Body of pancreas (tissue), 4 donors: ENCODE data around the gene PIRT. TPM values are rescaled to one million over a fixed set of nuclear protein-coding genes. Genes with fewer than 3 reads are reported as not detected.

Source experiments
- ATAC-seq: fragments of 150-250 bp; one replicate; pipeline ENCODE4 v1.9.1; 2016
- DNase-seq, 4 donors: peaks; one replicate each; pipeline ENCODE4 v3.0.0-alpha.2; 2019
- H3K27ac ChIP-seq, 4 donors: fragments of 200-600 bp; sonication (generic); 1 replicate in 3 of 4; 2 replicates in 1 of 4; pipeline versions ENCODE4 v1.5.1 to v1.6.1; 2016 to 2019; ENCODE audit warnings: mild to moderate bottlenecking in 1 of 4, mixed read lengths in 1 of 4, moderate library complexity in 1 of 4
- H3K27me3 ChIP-seq, 2 donors: fragments of 200-600 bp; sonication (generic); one replicate each; pipeline ENCODE4 v1.6.0; 2016; ENCODE audit warnings: mild to moderate bottlenecking in 1 of 2
- H3K36me3 ChIP-seq, 2 donors: fragments of 200-600 bp; sonication (generic); replicated peaks in 1 of 2; 2 replicates each; pipeline ENCODE4 v1.5.1; 2016; ENCODE audit warnings: low read depth in 2 of 2; ENCODE audit not compliant: insufficient read depth in 1 of 2
- H3K4me1 ChIP-seq: fragments of 200-600 bp; sonication (generic); one replicate; pipeline ENCODE4 v1.6.0; 2016
- H3K4me3 ChIP-seq, 2 donors: fragments of 200-600 bp; sonication (generic); 1 replicate in 1 of 2; 2 replicates in 1 of 2; pipeline ENCODE4 v1.5.1; 2016 to 2019
- H3K9me3 ChIP-seq, 3 donors: fragments of 200-600 bp; sonication (generic); 1 replicate in 2 of 3; 2 replicates in 1 of 3; pipeline ENCODE4 v1.5.1; 2016
- CTCF ChIP-seq, 7 experiments: fragments of 450-650 bp in 4 of 7; fragments of 200-600 bp in 3 of 7; sonication (generic) in 3 of 7; IDR thresholded peaks; one replicate each; pipeline ENCODE4 v1.5.1; 2016 to 2019; ENCODE audit warnings: antibody characterized with exemption in 7 of 7
- POLR2A ChIP-seq, 3 donors: fragments of 450-650 bp; IDR thresholded peaks; one replicate each; pipeline ENCODE4 v1.6.1; 2016; ENCODE audit warnings: antibody characterized with exemption in 3 of 3, mild to moderate bottlenecking in 2 of 3
- WGBS, 2 donors: methylation state at CpG; one replicate each; pipeline ENCODE4 v1.1.5; 2017; 5-methylcytosine and 5-hydroxymethylcytosine counted together
- intact Hi-C: fragments of 100-400 bp; cut with DNase I; formaldehyde crosslinking; loops from one replicate; pipeline ENCODE4 v1.15.1; 2023
- total RNA-seq, 2 donors: library from RNA; depleted of rRNA; stranded (reverse); fragments of >200 nt; gene quantifications; one replicate each; pipeline ENCODE4 v1.1.0, GENCODE V29; 2016

The PIRT gene
- total RNA-seq, 2 donors from 2014 or later: 0.78 TPM; not detected in 1

- no peaks in the 10 kb centered on the region for H3K9me3 ChIP-seq
- WGBS, 2 donors: 42 to 49% methylated on average over 11 of the region's 11 CpGs
- ATAC-seq: peak; percentile 47
- intact Hi-C loops: no loop called here
- TF ChIP-seq CTCF (IDR thresholded peaks at IDR 0.05) (no peak), POLR2A (IDR thresholded peaks at IDR 0.05) (no peak)
- peak overlapping the region; percentile 33 to 71 (median 58) for H3K27ac ChIP-seq
- H3K4me3 ChIP-seq: no peak overlapping the region
- no peaks in the 10 kb centered on the region for H3K36me3 ChIP-seq
- peaks cover 29% of the 10 kb centered on the region for H3K4me1 ChIP-seq
- H3K27me3 ChIP-seq: no peaks in the 10 kb centered on the region
- no peak for DNase-seq
These were observed 40.2 kb downstream of the PIRT start for GRCh38 chr17:10797476-10798328.

DNA sequence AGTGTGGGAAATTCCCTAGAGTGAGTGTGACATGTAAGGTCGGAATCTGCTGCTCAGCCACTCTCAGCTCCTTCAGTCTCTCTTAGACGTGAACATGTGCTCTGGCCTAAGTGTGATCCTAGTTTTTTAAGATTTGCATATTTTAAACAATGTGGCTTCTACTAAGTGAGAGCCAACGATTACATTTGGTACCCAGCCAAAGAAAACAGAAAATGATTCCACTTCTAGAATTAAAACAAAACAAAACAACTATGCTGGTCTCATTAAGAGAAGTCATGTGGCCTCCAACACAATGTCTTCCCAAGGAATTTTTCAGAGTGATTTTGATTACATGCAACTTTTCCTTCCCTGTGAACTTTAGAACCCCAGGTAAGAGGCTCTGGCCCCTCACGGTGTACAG, 44.1 kb downstream of the PIRT start:
- no peaks in the 10 kb centered on the region for H3K9me3 ChIP-seq
- H3K27ac ChIP-seq: no peak overlapping the region
- H3K36me3 ChIP-seq: no peaks in the 10 kb centered on the region
- H3K4me1 ChIP-seq: peaks cover 31% of the 10 kb centered on the region
- TF ChIP-seq CTCF (IDR thresholded peaks at IDR 0.05) (no peak), POLR2A (IDR thresholded peaks at IDR 0.05) (no peak)
- no peaks in the 10 kb centered on the region for H3K27me3 ChIP-seq
- DNase-seq: no peak
- 64% methylated on average over 4 of the region's 4 CpGs for WGBS, 2 donors
- intact Hi-C loops: no loop called here
- no peak overlapping the region for H3K4me3 ChIP-seq
- ATAC-seq: no peak

DNA sequence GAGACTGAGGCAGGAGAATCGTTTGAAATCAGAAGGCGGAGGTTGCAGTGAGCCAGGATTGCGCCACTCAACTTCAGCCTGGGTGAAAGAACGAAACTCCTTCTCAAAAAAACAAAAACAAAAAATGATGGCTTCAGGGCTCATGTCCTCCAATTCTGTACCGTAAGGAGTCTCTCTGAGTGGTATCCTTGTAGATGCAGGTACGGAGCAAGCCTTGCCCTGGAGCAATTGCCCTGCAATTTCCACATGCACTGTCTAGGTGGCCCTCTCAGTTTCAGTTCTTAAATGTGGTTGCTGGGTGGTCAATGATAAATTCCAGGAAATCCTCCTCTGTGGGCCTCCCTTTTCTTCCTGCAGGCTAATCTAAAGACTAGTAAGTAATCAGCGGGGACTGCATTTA, 44.6 kb downstream of the PIRT start:
- no peaks in the 10 kb centered on the region for H3K27me3 ChIP-seq
- no peak for TF ChIP-seq CTCF (IDR thresholded peaks at IDR 0.05)
- no peak for TF ChIP-seq POLR2A (IDR thresholded peaks at IDR 0.05)
- H3K4me3 ChIP-seq: no peak overlapping the region
- H3K4me1 ChIP-seq: peaks cover 25% of the 10 kb centered on the region
- intact Hi-C loops: no loop called here
- ATAC-seq (no peak), DNase-seq (no peak)
- no peaks in the 10 kb centered on the region for H3K36me3 ChIP-seq
- WGBS, 2 donors: 85 to 98% methylated on average over 7 of the region's 7 CpGs
- H3K9me3 ChIP-seq: no peaks in the 10 kb centered on the region
- no peak overlapping the region for H3K27ac ChIP-seq

- Histone ChIP-seq H3K27me3 (no peaks in the 10 kb centered on the region), H3K36me3 (no peaks in the 10 kb centered on the region), H3K4me3 (no peak overlapping the region), H3K9me3 (no peaks in the 10 kb centered on the region), H3K4me1 (peaks cover 16% of the 10 kb centered on the region), H3K27ac (no peak overlapping the region)
- no peak for TF ChIP-seq POLR2A (IDR thresholded peaks at IDR 0.05)
- TF ChIP-seq CTCF (IDR thresholded peaks at IDR 0.05): no peak
- 77% methylated on average over 8 of the region's 8 CpGs; no CpG with 5 or more reads in 1 of the 2 donors for WGBS, 2 donors
- no peak for DNase-seq
- ATAC-seq: no peak
- intact Hi-C loops: no loop called here
These were observed 45.7 kb downstream of the PIRT start for GRCh38 chr17:10792151-10792550.
